K562 (cell line): ENCODE data around the gene PRR5. TPM values are rescaled to one million over a fixed set of nuclear protein-coding genes. Genes with fewer than 3 reads are reported as not detected.

Experiments used
- ATAC-seq: fragments of 200-7000 bp; cut with Tn5 transposase; 3 replicates; pipeline ENCODE4 v1.9.1; 2020; ENCODE audit warnings: moderate library complexity
- BruUV-seq: library from RNA; stranded (reverse); fragments of 400-500 nt; replicated peaks from 2 replicates; lab custom pipeline; 2021; lab: Mats Ljungman, UMichigan
- CTCF ChIA-PET: fragments of 300-600 bp; formaldehyde crosslinking; extraction: SDS; loops from one replicate; lab custom pipeline; 2021; ENCODE audit warnings: low intra/inter-chr PET ratio; lab: Yijun Ruan, JAX
- POLR2A ChIA-PET: fragments of 300-600, 350-650 bp; sonication (Branson Sonifier 250); formaldehyde crosslinking; extraction: SDS; loops from one replicate; lab custom pipeline; 2021; ENCODE audit warnings: antibody characterized with exemption, inconsistent platforms; lab: Yijun Ruan, JAX
- DNase-seq, 4 experiments: peaks; one replicate each; pipeline versions ENCODE4 v3.0.0 to v3.0.0-alpha.2; 2011 to 2018; ENCODE audit warnings: low spot score in 3 of 4, mixed read lengths in 3 of 4; ENCODE audit errors: extremely low read depth in 1 of 4
- FAIRE-seq: peaks from 2 replicates; lab custom pipeline; 2011; peaks lifted over from hg19 to GRCh38; lab: Jason Lieb, UNC
- H2AFZ ChIP-seq: 2 replicates; pipeline ENCODE4 v1.6.0; 2011; ENCODE audit warnings: low read depth, low read length, control low read depth, inconsistent platforms
- H3K27ac ChIP-seq: fragments of 200-600 bp; 3 replicates; pipeline ENCODE4 v1.8.0; 2011; ENCODE audit warnings: low read depth, mild to moderate bottlenecking, control low read depth, inconsistent platforms, low read length, moderate library complexity, mixed read lengths; ENCODE audit errors: extremely low read depth
- H3K27me3 ChIP-seq, 2 experiments: fragments of 300-600 bp in 1 of 2; 2 replicates in 1 of 2; 3 replicates in 1 of 2; pipeline versions ENCODE4 v1.6.0 to v1.8.0; 2011; ENCODE audit warnings: inconsistent platforms in 2 of 2, low read length in 2 of 2, mild to moderate bottlenecking in 1 of 2, mixed read lengths in 1 of 2, moderate library complexity in 1 of 2; ENCODE audit not compliant: control insufficient read depth in 2 of 2, insufficient read depth in 2 of 2
- H3K36me3 ChIP-seq: fragments of 300-600 bp; 3 replicates; pipeline ENCODE4 v1.8.0; 2011; ENCODE audit warnings: mild to moderate bottlenecking, low read length, inconsistent platforms; ENCODE audit not compliant: control insufficient read depth, insufficient read depth
- H3K4me1 ChIP-seq, 2 experiments: fragments of 200-600 bp in 1 of 2; replicated peaks in 1 of 2; 2 replicates in 1 of 2; 3 replicates in 1 of 2; pipeline versions ENCODE4 v1.5.1 to v1.8.0; 2011; ENCODE audit warnings: inconsistent platforms in 2 of 2, low read length in 2 of 2, mild to moderate bottlenecking in 1 of 2, mixed read lengths in 1 of 2, moderate library complexity in 1 of 2; ENCODE audit not compliant: control insufficient read depth in 2 of 2, insufficient read depth in 2 of 2
- H3K4me2 ChIP-seq: 2 replicates; pipeline ENCODE4 v1.6.1; 2011; ENCODE audit warnings: low read length, control low read depth, inconsistent platforms, mixed read lengths; ENCODE audit not compliant: insufficient read depth
- H3K4me3 ChIP-seq: fragments of 200-600 bp; sonication (generic), shearing (Covaris generic); 2 replicates; pipeline ENCODE4 v1.5.1; 2016; ENCODE audit warnings: control low read depth, inconsistent platforms
- H3K79me2 ChIP-seq: fragments of 200-600 bp; 3 replicates; pipeline ENCODE4 v1.8.0; 2011; ENCODE audit warnings: low read length, inconsistent platforms; ENCODE audit not compliant: control insufficient read depth, insufficient read depth
- H3K9ac ChIP-seq, 2 experiments: 2 replicates each; pipeline versions ENCODE4 v1.6.0 to v1.6.1; 2011; ENCODE audit warnings: low read depth in 2 of 2, low read length in 2 of 2, control low read depth in 1 of 2, inconsistent platforms in 1 of 2, mild to moderate bottlenecking in 1 of 2, mixed read lengths in 1 of 2; ENCODE audit not compliant: insufficient read depth in 1 of 2
- H3K9me1 ChIP-seq: one replicate; pipeline ENCODE4 v1.6.0; 2011; ENCODE audit warnings: inconsistent platforms, mild to moderate bottlenecking, low read length, moderate library complexity; ENCODE audit not compliant: control insufficient read depth, insufficient read depth
- H3K9me3 ChIP-seq: replicated peaks from 2 replicates; pipeline ENCODE4 v1.5.1; 2011; ENCODE audit warnings: low read depth, low read length, inconsistent platforms; ENCODE audit not compliant: control insufficient read depth, insufficient read depth
- H4K20me1 ChIP-seq: replicated peaks from 2 replicates; pipeline ENCODE4 v1.6.1; 2011; ENCODE audit warnings: low read length, inconsistent platforms, mixed read lengths; ENCODE audit not compliant: control insufficient read depth, insufficient read depth
- CEBPB ChIP-seq: fragments of 450-650 bp; IDR thresholded peaks from 2 replicates; pipeline ENCODE4 v1.6.1; 2016; ENCODE audit warnings: missing genetic modification characterization, missing compliant biosample characterization
- CEBPG ChIP-seq, 3 experiments: fragments of 200-800 bp in 1 of 3; sonication (Bioruptor generic) in 1 of 3; sonication (generic) in 1 of 3; formaldehyde crosslinking in 1 of 3; IDR thresholded peaks in 2 of 3; conservative IDR thresholded peaks in 1 of 3; 2 replicates each; pipeline versions ENCODE4 v1.6.1 to v1.8.0; 2016 to 2022; ENCODE audit warnings: missing compliant biosample characterization in 2 of 3, missing genetic modification characterization in 2 of 3, mild to moderate bottlenecking in 1 of 3, missing genetic modification reagents in 1 of 3
- RBM25 ChIP-seq: fragments of 200-400 bp; formaldehyde crosslinking; IDR thresholded peaks from 2 replicates; pipeline ENCODE4 v1.6.1; 2018; ENCODE audit warnings: low read length, low read depth, moderate library complexity; ENCODE audit not compliant: severe bottlenecking
- SPI1 ChIP-seq: IDR thresholded peaks from 2 replicates; pipeline ENCODE4 v1.6.1; 2011; ENCODE audit warnings: low read depth, low read length, control low read depth, borderline replicate concordance
- TAF7 ChIP-seq: fragments of 450-650 bp; IDR thresholded peaks from 2 replicates; pipeline ENCODE4 v1.6.1; 2016; ENCODE audit warnings: missing genetic modification characterization, missing compliant biosample characterization
- WGBS: fragments of 100-300 bp; shearing (Covaris generic); methylation state at CpG from one replicate; pipeline ENCODE4 v1.1.6; 2016; ENCODE audit warnings: low coverage, mixed read lengths; ENCODE audit not compliant: insufficient coverage; ENCODE audit errors: missing lambda C conversion rate; 5-methylcytosine and 5-hydroxymethylcytosine counted together
- in situ Hi-C: fragments of 300-500 bp; cut with MboI; formaldehyde crosslinking; loops from 4 replicates; pipeline ENCODE4 v1.15.0; 2018; ENCODE audit warnings: inconsistent platforms, mixed read lengths
- intact Hi-C: fragments of 100-400 bp; cut with micrococcal nuclease; formaldehyde crosslinking; loops from 2 replicates; pipeline ENCODE4 v1.14.2; 2022
- polyA plus RNA-seq, 8 experiments: library from polyadenylated mRNA; depleted of rRNA in 4 of 8; stranded (reverse) in 5 of 8; unstranded in 3 of 8; fragments of >200 nt; fragmentation: Nextera tagmentation in 2 of 8; fragmentation: Illumina TruSeq in 1 of 8; extraction: Ambion mirVana in 2 of 8; extraction: Trizol in 1 of 8; gene quantifications; 2 replicates each; pipeline versions ENCODE4 v1.2.1 to v1.2.3, GENCODE V29; 2011 to 2014; ENCODE audit warnings: inconsistent platforms in 1 of 8, missing spikeins in 1 of 8
- total RNA-seq, 7 experiments: library from RNA; depleted of rRNA in 6 of 7; stranded (reverse); fragments of >200 nt in 6 of 7; fragmentation: Illumina TruSeq in 2 of 7; extraction: Trizol in 2 of 7; gene quantifications; 2 replicates each; pipeline versions ENCODE4 v1.2.1 to v1.2.3, GENCODE V29; 2011 to 2021; ENCODE audit warnings: low replicate concordance in 1 of 7
- TF ChIP-seq, protein P1 (sequence below), 3 experiments: IDR thresholded peaks in 2 of 3; conservative IDR thresholded peaks in 1 of 3; 2 replicates each; pipeline ENCODE4 v1.5.1; 2011 to 2012; ENCODE audit warnings: low read length in 3 of 3, mild to moderate bottlenecking in 3 of 3, control low read depth in 2 of 3, improper control_type of control experiment in 1 of 3, inconsistent platforms in 1 of 3, low read depth in 1 of 3, mixed read lengths in 1 of 3, moderate library complexity in 1 of 3; ENCODE audit not compliant: insufficient read depth in 2 of 3

PRR5 gene
- total and polyA plus RNA-seq, 9 of the 15 experiments (the other 6 are each of a cell fraction or from before 2014, with no cell fraction given), result 0.13 to 21.0 (median 7.5) TPM

GRCh38 chr22:44700456-44700855 is 1.5 kb upstream of the PRR5 start:
- peaks cover 27% of the 10 kb centered on the region for H4K20me1 ChIP-seq
- ChIA-PET CTCF (interaction anchor here (1.1 kb wide), 1 partner anchor 36 kb away, joined by 3 read pairs; no protein-coding TSS in a partner anchor), POLR2A (interaction anchor here (0.6 kb wide), 1 partner anchor 13 kb away, joined by 3 read pairs; no protein-coding TSS in a partner anchor)
- TF ChIP-seq TAF7 (tag), result no peak
- no peaks in the 10 kb centered on the region for H3K27me3 ChIP-seq
- intact Hi-C loops (no loop called here), in situ Hi-C loops (no loop called here)
- H3K27ac ChIP-seq, result no peak overlapping the region
- H3K4me2 ChIP-seq, result no peak overlapping the region
- no peak overlapping the region for H3K9ac ChIP-seq
- DNase-seq, result no peak
- no peaks in the 10 kb centered on the region for H3K9me3 ChIP-seq
- H3K36me3 ChIP-seq, result no peaks in the 10 kb centered on the region
- H3K79me2 ChIP-seq, result peaks cover 24% of the 10 kb centered on the region
- H3K9me1 ChIP-seq, result no peaks in the 10 kb centered on the region
- no peak overlapping the region for H3K4me3 ChIP-seq
- FAIRE-seq, result no peak
- H2AFZ ChIP-seq, result no peak overlapping the region
- no peak for ATAC-seq
- 67% methylated on average over 5 of the region's 6 CpGs for WGBS
- BruUV-seq, result no TSS peak
- H3K4me1 ChIP-seq, result peaks cover 3 to 55% of the 10 kb centered on the region in 2 experiments; a peak in 4 of 5 replicates

DNA sequence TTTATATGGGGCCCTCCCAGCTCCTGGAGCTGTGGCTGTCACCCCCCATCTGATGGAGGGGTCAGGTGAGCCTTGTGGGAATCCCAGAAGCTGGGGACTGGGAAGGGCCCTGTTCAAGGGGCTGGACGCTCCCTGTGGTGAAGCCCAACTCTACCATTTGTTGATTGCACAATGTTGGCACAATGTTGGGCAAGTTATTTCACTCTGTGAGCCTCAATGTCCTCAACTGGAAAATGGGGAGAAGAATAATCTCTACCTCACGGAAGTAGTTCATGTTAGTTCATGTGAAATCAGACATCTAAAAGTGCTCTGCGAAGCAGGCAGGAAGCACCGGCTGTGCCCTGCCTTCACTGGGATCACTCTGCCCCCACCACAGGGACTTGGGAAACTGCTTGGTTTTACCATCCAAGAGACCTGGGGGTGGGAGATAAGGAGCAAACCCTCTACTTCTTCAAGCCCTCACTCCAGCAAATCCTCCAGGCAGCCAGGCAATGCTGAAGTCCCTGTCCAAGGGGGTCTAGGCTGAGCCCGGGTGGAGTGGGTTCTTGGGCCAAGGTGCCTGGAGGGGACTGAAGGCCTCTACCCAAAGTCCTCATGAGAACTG is 715 bp upstream of the PRR5 start:
- FAIRE-seq (no peak), DNase-seq (peak in 2 of 4 experiments; percentile 11 to 14), ATAC-seq (peak; percentile 10; the same call in 2 of the 3 replicates)
- peak overlapping the region; percentile 25; the same call in 1 of the 2 replicates for H3K4me3 ChIP-seq
- H3K4me1 ChIP-seq, result peaks cover 3 to 55% of the 10 kb centered on the region in 2 experiments; a peak in 4 of 5 replicates
- POLR2A ChIA-PET, result interaction anchor here (0.6 kb wide), 1 partner anchor 509 kb away, joined by 3 read pairs; no protein-coding TSS in a partner anchor
- H2AFZ ChIP-seq, result no peak overlapping the region
- no peaks in the 10 kb centered on the region for H3K9me1 ChIP-seq
- CTCF ChIA-PET, result no interaction called here
- BruUV-seq, result no TSS peak
- peaks cover 27% of the 10 kb centered on the region for H4K20me1 ChIP-seq
- peaks cover 24% of the 10 kb centered on the region for H3K79me2 ChIP-seq
- H3K9ac ChIP-seq, result peak overlapping the region; percentile 41 to 82; a peak in 3 of 4 replicates
- peak overlapping the region; percentile 30; the same call in 1 of the 3 replicates for H3K27ac ChIP-seq
- H3K4me2 ChIP-seq, result peak overlapping the region; percentile 58
- in situ Hi-C loops (no loop called here), intact Hi-C loops (no loop called here)
- no peaks in the 10 kb centered on the region for H3K36me3 ChIP-seq
- 0 out of 2 replicates have a peak, but pooled peaks have one; percentile 19 for TF ChIP-seq CEBPG (CRISPR knock-in tag; IDR thresholded peaks at IDR 0.05)
- TF ChIP-seq CEBPG (tag; conservative IDR thresholded peaks at IDR 0.05 in 1 of 2, IDR thresholded peaks at IDR 0.05 in 1 of 2), result peak in 1 of 2 experiments; percentile 82; a peak in 2 of 4 replicates
- peak; percentile 80 for TF ChIP-seq CEBPB (tag)
- TF ChIP-seq SPI1, result no peak
- TF ChIP-seq, protein P1, sequence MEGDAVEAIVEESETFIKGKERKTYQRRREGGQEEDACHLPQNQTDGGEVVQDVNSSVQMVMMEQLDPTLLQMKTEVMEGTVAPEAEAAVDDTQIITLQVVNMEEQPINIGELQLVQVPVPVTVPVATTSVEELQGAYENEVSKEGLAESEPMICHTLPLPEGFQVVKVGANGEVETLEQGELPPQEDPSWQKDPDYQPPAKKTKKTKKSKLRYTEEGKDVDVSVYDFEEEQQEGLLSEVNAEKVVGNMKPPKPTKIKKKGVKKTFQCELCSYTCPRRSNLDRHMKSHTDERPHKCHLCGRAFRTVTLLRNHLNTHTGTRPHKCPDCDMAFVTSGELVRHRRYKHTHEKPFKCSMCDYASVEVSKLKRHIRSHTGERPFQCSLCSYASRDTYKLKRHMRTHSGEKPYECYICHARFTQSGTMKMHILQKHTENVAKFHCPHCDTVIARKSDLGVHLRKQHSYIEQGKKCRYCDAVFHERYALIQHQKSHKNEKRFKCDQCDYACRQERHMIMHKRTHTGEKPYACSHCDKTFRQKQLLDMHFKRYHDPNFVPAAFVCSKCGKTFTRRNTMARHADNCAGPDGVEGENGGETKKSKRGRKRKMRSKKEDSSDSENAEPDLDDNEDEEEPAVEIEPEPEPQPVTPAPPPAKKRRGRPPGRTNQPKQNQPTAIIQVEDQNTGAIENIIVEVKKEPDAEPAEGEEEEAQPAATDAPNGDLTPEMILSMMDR (IDR thresholded peaks at IDR 0.05 in 2 of 3, conservative IDR thresholded peaks at IDR 0.05 in 1 of 3; ENCODE audit: insufficient read depth in 2 of 3, low read depth in 1 of 3, low read length in 3 of 3), result no peak
- TF ChIP-seq RBM25, result peak; percentile 32
- no peaks in the 10 kb centered on the region for H3K27me3 ChIP-seq
- WGBS, result 52% methylated on average over 4 of the region's 5 CpGs
- no peaks in the 10 kb centered on the region for H3K9me3 ChIP-seq
